GM12875 (cell line): Measurements from ENCODE around the gene GSTM2.
"Not testable (repeated sequence)": the region's sequence is repeated elsewhere in the genome, so short reads cannot be mapped to it uniquely, and the experiment has no call there.

ENCODE experiments used
- H3K4me3 ChIP-seq: one replicate; pipeline ENCODE4 v1.5.1; 2011; ENCODE audit warnings: low read depth, low read length, control low read depth
- CTCF ChIP-seq: IDR thresholded peaks from 2 replicates; pipeline ENCODE4 v1.5.1; 2011; ENCODE audit warnings: low read depth, mild to moderate bottlenecking, control low read depth, inconsistent platforms, low read length, moderate library complexity, borderline replicate concordance; ENCODE audit not compliant: insufficient read depth

Gene GSTM2

GRCh38 chr1:109655615-109656519 is 12.0 kb upstream of the GSTM2 start, which contains the start of gene GSTM4:
GSTM4 (plus strand) TSS chr1:109656099; CDS start chr1:109656390, 291 bp downstream.
- TF ChIP-seq CTCF: no peak
- H3K4me3 ChIP-seq: peak within 1 kb of the TSS; percentile 72

- no peak overlapping the region for H3K4me3 ChIP-seq
- no peak for TF ChIP-seq CTCF
Observed at GRCh38 chr1:109657395-109657794, 10.5 kb upstream of the GSTM2 start.

GRCh38 chr1:109657970-109658369 is 9.9 kb upstream of the GSTM2 start:
- no peak overlapping the region for H3K4me3 ChIP-seq
- TF ChIP-seq CTCF: no peak

GRCh38 chr1:109658533-109659042 is 9.3 kb upstream of the GSTM2 start:
- no peak for TF ChIP-seq CTCF
- H3K4me3 ChIP-seq: no peak overlapping the region

GRCh38 chr1:109659145-109659544 is 8.7 kb upstream of the GSTM2 start:
- H3K4me3 ChIP-seq: no peak overlapping the region
- no peak for TF ChIP-seq CTCF

GRCh38 chr1:109659997-109660690 is 7.7 kb upstream of the GSTM2 start:
- H3K4me3 ChIP-seq: no peak overlapping the region
- no peak for TF ChIP-seq CTCF

- not testable (repeated sequence) for H3K4me3 ChIP-seq
Observed at GRCh38 chr1:109660691-109661026, 7.2 kb upstream of the GSTM2 start.
